Measurements from ENCODE around the gene TNFRSF4. TPM values are rescaled to one million over a fixed set of nuclear protein-coding genes. Genes with fewer than 3 reads are reported as not detected.
"Not testable (repeated sequence)": the region's sequence is repeated elsewhere in the genome, so short reads cannot be mapped to it uniquely, and the experiment has no call there.

TNFRSF4 gene
- total RNA-seq, 1 donor from 2014 or later, result 788 TPM

GRCh38 chr1:1196431-1197187 is 17.3 kb downstream of the TNFRSF4 start:
- intact Hi-C loops (cut with micrococcal nuclease), result no loop called here
- Mint-ChIP-seq H3K4me3 (no peak overlapping the region), H3K27me3 (ENCODE audit: insufficient read depth) (no peaks in the 10 kb centered on the region), H3K36me3 (ENCODE audit: low read depth) (peaks cover 30% of the 10 kb centered on the region), H3K9me3 (peaks cover 26% of the 10 kb centered on the region), H3K4me1 (ENCODE audit: low read depth) (peaks cover 6% of the 10 kb centered on the region), H3K27ac (no peak overlapping the region)
- DNase-seq (ENCODE audit: low spot score), result no peak

GRCh38 chr1:1195726-1196125 is 18.2 kb downstream of the TNFRSF4 start:
- intact Hi-C loops (cut with micrococcal nuclease); DNase-seq (ENCODE audit: low spot score); H3K27me3 Mint-ChIP-seq (ENCODE audit: insufficient read depth); H3K4me3 Mint-ChIP-seq; H3K4me1 Mint-ChIP-seq (ENCODE audit: low read depth); H3K27ac Mint-ChIP-seq: not testable (repeated sequence)
- peaks cover 30% of the 10 kb centered on the region for H3K36me3 Mint-ChIP-seq (ENCODE audit: low read depth)
- H3K9me3 Mint-ChIP-seq, result peaks cover 29% of the 10 kb centered on the region

- Mint-ChIP-seq H3K4me1 (ENCODE audit: low read depth) (peaks cover 4% of the 10 kb centered on the region), H3K36me3 (ENCODE audit: low read depth) (peaks cover 27% of the 10 kb centered on the region), H3K27ac (no peak overlapping the region), H3K4me3 (no peak overlapping the region), H3K9me3 (peaks cover 29% of the 10 kb centered on the region), H3K27me3 (ENCODE audit: insufficient read depth) (peaks cover 3% of the 10 kb centered on the region)
- intact Hi-C loops (cut with micrococcal nuclease), result no loop called here
- no peak for DNase-seq (ENCODE audit: low spot score)
Measured at GRCh38 chr1:1194723-1195122, 19.2 kb downstream of the TNFRSF4 start.

GRCh38 chr1:1191734-1192133 is 22.2 kb downstream of the TNFRSF4 start:
- Mint-ChIP-seq H3K4me3 (no peak overlapping the region), H3K4me1 (ENCODE audit: low read depth) (no peaks in the 10 kb centered on the region), H3K27ac (no peak overlapping the region), H3K9me3 (peaks cover 29% of the 10 kb centered on the region), H3K36me3 (ENCODE audit: low read depth) (peaks cover 27% of the 10 kb centered on the region), H3K27me3 (ENCODE audit: insufficient read depth) (peaks cover 12% of the 10 kb centered on the region)
- intact Hi-C loops (cut with micrococcal nuclease), result no loop called here
- no peak for DNase-seq (ENCODE audit: low spot score)

GRCh38 chr1:1189111-1189510 is 24.8 kb downstream of the TNFRSF4 start:
- Mint-ChIP-seq H3K27ac (no peak overlapping the region), H3K36me3 (ENCODE audit: low read depth) (peaks cover 6% of the 10 kb centered on the region), H3K4me3 (no peak overlapping the region), H3K4me1 (ENCODE audit: low read depth) (no peaks in the 10 kb centered on the region), H3K27me3 (ENCODE audit: insufficient read depth) (peaks cover 16% of the 10 kb centered on the region), H3K9me3 (peaks cover 15% of the 10 kb centered on the region)
- no peak for DNase-seq (ENCODE audit: low spot score)
- intact Hi-C loops (cut with micrococcal nuclease), result no loop called here

- Mint-ChIP-seq H3K4me3 (no peak overlapping the region), H3K4me1 (ENCODE audit: low read depth) (no peaks in the 10 kb centered on the region), H3K27ac (no peak overlapping the region), H3K36me3 (ENCODE audit: low read depth) (peaks cover 6% of the 10 kb centered on the region), H3K27me3 (ENCODE audit: insufficient read depth) (peaks cover 18% of the 10 kb centered on the region), H3K9me3 (peaks cover 11% of the 10 kb centered on the region)
- intact Hi-C loops (cut with micrococcal nuclease), result no loop called here
- no peak for DNase-seq (ENCODE audit: low spot score)
Measured at GRCh38 chr1:1187938-1188337, 26.0 kb downstream of the TNFRSF4 start.

GRCh38 chr1:1185101-1185765 is 28.7 kb downstream of the TNFRSF4 start:
- H3K9me3 Mint-ChIP-seq, result no peaks in the 10 kb centered on the region
- no peaks in the 10 kb centered on the region for H3K36me3 Mint-ChIP-seq (ENCODE audit: low read depth)
- no peak for DNase-seq (ENCODE audit: low spot score)
- no peak overlapping the region for H3K27ac Mint-ChIP-seq
- H3K27me3 Mint-ChIP-seq (ENCODE audit: insufficient read depth), result peaks cover 20% of the 10 kb centered on the region
- intact Hi-C loops (cut with micrococcal nuclease), result no loop called here
- no peak overlapping the region for H3K4me3 Mint-ChIP-seq
- no peaks in the 10 kb centered on the region for H3K4me1 Mint-ChIP-seq (ENCODE audit: low read depth)

- Mint-ChIP-seq H3K27me3 (ENCODE audit: insufficient read depth) (peaks cover 18% of the 10 kb centered on the region), H3K27ac (no peak overlapping the region), H3K36me3 (ENCODE audit: low read depth) (no peaks in the 10 kb centered on the region), H3K9me3 (no peaks in the 10 kb centered on the region), H3K4me1 (ENCODE audit: low read depth) (no peaks in the 10 kb centered on the region), H3K4me3 (no peak overlapping the region)
- DNase-seq (ENCODE audit: low spot score), result no peak
- intact Hi-C loops (cut with micrococcal nuclease), result no loop called here
Measured at GRCh38 chr1:1183833-1184775, 29.8 kb downstream of the TNFRSF4 start.

- Mint-ChIP-seq H3K27ac (no peak overlapping the region), H3K36me3 (ENCODE audit: low read depth) (no peaks in the 10 kb centered on the region), H3K27me3 (ENCODE audit: insufficient read depth) (peaks cover 12% of the 10 kb centered on the region), H3K4me3 (no peak overlapping the region), H3K9me3 (no peaks in the 10 kb centered on the region), H3K4me1 (ENCODE audit: low read depth) (no peaks in the 10 kb centered on the region)
- no peak for DNase-seq (ENCODE audit: low spot score)
- intact Hi-C loops (cut with micrococcal nuclease), result no loop called here
Measured at GRCh38 chr1:1183221-1183747, 30.7 kb downstream of the TNFRSF4 start.

- DNase-seq (ENCODE audit: low spot score), result no peak
- H3K27ac Mint-ChIP-seq, result no peak overlapping the region
- H3K4me3 Mint-ChIP-seq, result no peak overlapping the region
- no peaks in the 10 kb centered on the region for H3K4me1 Mint-ChIP-seq (ENCODE audit: low read depth)
- H3K9me3 Mint-ChIP-seq, result no peaks in the 10 kb centered on the region
- H3K27me3 Mint-ChIP-seq (ENCODE audit: insufficient read depth), result peaks cover 10% of the 10 kb centered on the region
- no peaks in the 10 kb centered on the region for H3K36me3 Mint-ChIP-seq (ENCODE audit: low read depth)
- intact Hi-C loops (cut with micrococcal nuclease), result no loop called here
Measured at GRCh38 chr1:1182491-1183220, 31.3 kb downstream of the TNFRSF4 start.

- peaks cover 10% of the 10 kb centered on the region for H3K27me3 Mint-ChIP-seq (ENCODE audit: insufficient read depth)
- H3K4me3 Mint-ChIP-seq, result no peak overlapping the region
- H3K27ac Mint-ChIP-seq, result no peak overlapping the region
- no peak for DNase-seq (ENCODE audit: low spot score)
- no peaks in the 10 kb centered on the region for H3K9me3 Mint-ChIP-seq
- no peaks in the 10 kb centered on the region for H3K36me3 Mint-ChIP-seq (ENCODE audit: low read depth)
- H3K4me1 Mint-ChIP-seq (ENCODE audit: low read depth), result no peaks in the 10 kb centered on the region
- intact Hi-C loops (cut with micrococcal nuclease), result no loop called here
Measured at GRCh38 chr1:1181938-1182410, 32.0 kb downstream of the TNFRSF4 start.

Measured in activated T-helper 1 cell treated with anti-CD3 and anti-CD28 coated beads, Interleukin-12 subunit alpha, Interleukin-12 subunit beta, Interleukin-2, Interleukin-4 antibody, amounts not matched to agents 30 ng/mL and 10 ng/mL and 1 ng/mL, durations not matched to agents 14 hours and 24 hours and 36 hours (primary cell).